GM21390 (cell line): Measurements from ENCODE around the gene NUDC.
A peak's percentile ranks its signal among the peaks of the same experiment; 100 is the strongest.
"Not testable (repeated sequence)": the region's sequence is repeated elsewhere in the genome, so short reads cannot be mapped to it uniquely, and the experiment has no call there.

Source experiments
- ATAC-seq: cut with Tn5 transposase; IDR thresholded peaks from one replicate; pipeline ENCODE4 v1.9.1; 2021; ENCODE audit not compliant: unreplicated experiment

Gene NUDC

DNA sequence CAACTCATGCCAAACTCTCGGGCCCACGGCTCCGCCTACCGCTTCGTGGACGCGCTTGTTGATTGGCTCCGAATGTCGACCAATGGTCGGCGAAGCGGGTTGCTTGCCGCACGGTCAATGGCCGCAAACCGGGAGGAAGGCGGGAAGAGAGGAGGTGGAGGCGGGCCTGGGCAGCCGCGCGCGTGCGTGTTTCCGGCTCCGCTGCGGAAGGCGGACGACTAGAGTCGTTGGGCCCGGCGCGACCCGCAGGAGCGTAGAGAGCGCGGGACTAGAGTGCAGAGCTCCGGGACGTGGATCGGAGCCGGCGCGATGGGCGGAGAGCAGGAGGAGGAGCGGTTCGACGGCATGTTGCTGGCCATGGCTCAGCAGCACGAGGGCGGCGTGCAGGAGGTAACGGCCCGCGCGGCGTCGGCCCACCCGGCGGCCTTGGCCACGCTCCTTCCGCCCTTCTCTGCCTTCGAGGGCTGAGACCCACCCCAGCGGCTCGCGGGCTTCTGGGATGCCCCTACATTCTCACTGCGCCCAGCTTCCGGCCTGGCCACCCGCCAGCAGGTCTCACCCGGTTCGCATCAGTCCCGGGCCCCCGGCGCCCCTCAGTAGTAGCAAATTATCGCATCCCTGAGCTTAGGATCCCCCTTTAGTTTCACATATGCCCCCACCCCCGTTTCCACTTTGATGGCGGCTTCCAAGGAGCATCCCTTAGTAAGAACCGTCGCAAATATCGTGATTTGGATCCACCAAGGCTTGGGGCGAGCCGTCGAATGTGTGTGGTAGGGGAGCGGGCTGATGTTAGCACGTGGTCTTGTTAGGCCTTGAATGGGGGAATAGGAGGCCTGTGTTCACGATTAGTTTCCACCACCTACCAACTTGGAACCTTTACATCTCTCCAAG, at the start of gene NUDC:
Gene NUDC, plus strand, starts transcription at position 204 of the 891 bp plus-strand sequence. Its CDS starts 106 bp downstream, at position 310.
- peak; percentile 94 for ATAC-seq

DNA sequence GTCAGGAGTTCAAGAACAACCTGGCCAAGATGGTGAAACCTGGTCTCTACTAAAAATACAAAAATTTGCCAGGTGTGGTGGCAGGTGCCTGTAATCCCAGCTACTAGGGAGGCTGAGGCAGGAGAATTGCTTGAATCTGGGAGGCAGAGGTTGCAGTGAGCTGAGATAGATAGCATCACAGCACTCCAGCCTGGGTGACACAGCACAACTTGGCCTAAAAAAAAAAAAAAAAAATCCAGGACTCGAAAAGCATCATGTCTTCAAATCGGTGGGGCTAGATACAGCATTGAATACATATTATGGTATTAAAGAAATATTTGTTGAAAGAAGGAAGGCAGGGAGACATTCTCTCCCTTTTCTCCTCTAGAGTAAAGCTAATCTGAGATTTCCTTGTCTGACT, 48.4 kb upstream of the NUDC start:
- not testable (repeated sequence) for ATAC-seq

DNA sequence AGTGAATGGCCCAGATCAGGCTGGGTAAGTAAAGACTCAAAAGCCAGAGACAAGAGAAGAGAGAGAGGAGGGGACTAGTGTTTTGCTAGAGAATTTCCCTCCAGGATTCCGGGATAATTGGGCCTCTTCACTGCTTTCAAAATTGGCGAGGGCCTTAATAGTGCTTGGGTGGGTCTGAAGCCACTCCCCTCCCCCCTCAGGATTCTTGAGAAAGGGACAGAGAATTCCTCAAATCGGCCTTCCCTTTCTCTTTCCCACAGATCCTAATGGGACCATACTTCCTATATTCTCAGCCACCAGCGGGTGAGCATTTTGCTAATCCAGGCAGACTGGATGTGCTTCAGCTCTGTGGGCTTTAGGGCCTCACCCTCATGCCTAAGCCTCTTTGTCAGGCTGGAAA, 46.6 kb upstream of the NUDC start:
- no peak for ATAC-seq

DNA sequence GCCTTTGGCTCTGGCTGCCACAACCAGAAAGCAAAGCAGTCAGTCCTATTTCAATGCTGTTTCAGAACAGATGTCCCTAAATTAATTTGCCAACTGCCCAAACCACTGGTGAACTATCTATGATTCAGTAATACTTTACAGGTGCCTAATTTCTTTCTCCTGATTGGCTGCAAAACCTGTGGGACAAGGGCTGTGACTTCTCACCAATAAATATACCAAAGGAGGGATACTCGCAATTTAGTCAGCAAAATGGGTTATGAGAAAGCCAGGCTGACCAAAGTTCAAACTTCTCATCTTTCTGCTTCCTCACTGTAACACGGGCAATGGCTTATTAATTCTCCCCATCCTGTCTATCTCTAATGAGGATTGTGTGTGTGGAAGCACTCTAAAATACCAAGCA, 44.2 kb upstream of the NUDC start:
- no peak for ATAC-seq

DNA sequence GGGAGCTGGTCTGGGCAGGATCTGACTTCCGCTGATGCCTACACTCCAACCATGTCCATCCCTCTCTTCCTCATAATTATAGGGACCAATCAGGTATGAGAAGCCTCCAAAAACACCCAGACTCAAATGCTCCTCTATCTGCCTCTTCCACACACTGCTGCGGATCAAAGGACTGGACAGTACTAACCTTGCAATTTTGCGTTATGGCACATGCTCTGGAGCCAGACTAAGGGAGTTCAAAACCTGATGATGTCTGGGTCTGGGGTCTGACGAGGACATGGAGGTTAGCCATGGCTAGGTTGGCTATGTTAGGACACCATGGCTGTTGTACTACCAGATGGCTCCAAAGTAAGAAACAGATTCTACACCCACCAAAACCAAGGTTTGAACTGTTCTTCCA, 41.8 kb upstream of the NUDC start:
- no peak for ATAC-seq

DNA sequence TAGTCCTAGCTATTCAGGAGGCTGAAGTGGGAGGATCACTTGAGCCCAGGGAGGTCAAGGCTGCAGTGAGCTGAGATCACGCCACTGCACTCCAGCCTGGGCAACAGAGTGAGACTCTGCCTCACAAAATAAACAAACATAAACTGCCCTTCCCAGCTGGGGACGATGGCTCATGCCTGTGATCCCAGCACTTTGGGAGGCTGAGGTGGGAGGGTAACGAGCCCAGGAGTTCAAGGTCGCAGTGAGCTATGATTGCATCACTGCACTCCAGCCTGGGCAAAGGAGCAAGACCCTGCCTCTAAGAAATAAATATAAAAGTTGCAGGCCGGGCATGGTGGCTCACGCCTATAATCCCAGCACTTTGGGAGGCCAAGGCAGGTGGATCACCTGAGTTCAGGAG, 39.9 kb upstream of the NUDC start:
- ATAC-seq = not testable (repeated sequence)

DNA sequence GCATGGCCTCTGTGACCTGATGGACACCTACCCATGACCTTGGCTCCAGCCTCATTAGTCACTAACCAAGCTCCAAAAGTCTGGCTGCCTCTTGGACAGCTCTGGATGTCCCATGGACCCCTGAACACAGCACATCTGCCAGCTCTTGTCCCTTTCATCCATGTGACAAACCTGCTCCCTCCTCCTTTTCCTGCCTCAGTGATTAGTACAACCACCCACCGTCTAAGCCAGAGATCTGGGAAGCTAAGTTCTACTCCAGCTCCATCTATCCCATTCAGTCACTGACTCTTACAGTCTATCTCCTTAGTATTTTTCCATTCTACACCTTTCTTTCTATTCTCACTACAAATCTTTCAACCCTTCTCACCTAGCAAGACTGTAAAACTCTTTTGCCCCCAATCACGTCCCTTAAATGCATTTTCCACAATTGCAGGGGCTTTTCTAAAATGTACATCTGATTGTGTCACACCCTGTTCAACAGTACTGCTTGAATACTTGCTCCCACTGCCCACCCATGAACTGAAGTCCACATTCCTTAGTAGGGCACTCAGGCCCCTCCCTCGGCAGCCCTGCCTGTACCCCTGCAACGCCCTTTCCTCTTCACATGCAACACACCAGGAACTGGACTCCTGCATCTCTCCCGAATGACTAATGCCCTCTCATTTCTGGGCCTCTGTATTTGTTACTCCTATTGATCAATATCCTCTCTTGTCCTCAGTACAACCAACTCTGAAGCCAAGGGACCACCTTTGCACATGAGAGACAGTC, 38.7 kb upstream of the NUDC start:
- no peak for ATAC-seq

DNA sequence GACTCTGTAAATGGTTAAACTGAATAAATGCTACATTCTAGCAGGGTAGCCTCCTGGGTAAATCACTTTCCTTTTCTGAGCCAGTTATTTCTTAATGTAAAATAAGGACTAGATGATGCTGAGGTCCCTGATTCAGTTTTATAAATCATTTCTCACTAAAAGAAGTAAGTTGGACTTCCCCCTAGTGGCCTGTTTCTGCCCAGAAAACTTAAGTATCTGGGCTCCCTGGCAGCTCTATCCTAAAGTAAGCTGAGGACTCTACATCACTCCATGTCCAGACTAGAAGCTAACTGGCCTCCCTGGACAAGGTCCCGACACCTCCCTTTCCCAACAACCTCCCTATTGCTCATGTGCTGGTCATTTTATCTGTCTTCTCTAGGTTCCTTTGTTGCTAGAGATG, 34.4 kb upstream of the NUDC start:
- no peak for ATAC-seq

DNA sequence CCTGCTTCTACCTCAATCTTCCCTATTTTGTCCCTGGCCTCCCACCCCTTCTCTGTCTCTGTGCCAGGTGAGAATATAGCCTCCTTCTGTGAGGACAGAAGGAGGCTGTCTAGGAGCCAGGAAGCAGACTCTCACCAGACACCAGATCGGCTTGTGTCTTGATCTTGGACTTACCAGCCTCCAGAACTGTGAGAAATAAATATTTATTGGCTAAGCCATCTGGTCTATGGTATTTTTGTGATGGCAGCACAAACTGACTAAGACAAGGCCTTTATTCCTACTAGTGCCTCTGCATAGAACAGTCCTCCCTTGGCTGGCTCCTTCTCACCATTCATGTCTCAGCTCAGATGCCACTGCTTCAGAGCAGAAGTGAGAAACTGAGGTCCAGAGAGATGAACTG, 33.3 kb upstream of the NUDC start:
- no peak for ATAC-seq

DNA sequence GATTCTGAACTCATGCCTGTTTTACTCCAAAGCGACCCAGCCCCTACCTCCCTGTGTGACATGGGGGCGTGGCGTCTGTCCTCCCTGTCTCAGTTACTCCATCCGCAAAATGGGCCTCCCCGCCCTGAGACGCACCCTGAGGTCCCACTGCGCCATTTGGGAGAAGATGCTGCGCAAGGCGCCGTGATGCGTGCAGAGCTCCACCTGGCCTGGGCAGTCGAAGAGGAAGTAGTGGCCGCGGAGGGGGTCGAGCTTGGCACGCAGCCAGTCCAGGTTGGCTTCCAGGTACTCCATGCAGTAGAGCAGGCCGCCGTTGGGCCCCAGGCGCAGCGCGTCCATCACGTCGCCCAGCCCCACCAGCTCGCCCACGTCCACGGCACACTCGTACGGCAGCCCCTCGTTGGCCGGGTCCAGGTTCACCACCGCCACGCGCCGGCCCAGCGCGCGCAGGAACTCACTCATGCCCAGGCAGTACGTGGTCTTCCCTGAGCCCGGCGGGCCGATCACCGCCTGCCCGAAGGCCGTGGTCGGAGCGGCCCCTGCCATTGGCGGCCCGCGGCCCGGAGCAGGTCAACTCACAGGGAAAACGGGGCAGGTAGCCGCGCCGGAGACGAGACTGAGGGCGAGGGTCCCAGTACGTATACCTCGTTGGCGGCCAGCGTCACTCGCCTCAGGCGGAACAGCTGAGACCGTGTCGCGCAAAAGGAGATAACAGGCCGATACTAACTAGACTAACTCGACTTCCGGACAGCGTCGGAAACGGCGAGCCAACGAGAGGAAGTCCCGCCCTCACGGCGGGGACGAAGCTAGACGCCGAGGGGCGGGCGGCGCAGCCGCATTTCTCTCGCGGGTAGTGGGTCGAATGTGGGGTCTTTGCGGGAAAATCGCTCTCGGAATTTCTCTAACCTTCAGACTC, 31.7 kb upstream of the NUDC start, which contains the start of gene GPN2:
Gene GPN2, minus strand, starts transcription at position 733 of the 916 bp plus-strand sequence. Its CDS starts 187 bp downstream, at position 546.
- ATAC-seq = peak; percentile 88

DNA sequence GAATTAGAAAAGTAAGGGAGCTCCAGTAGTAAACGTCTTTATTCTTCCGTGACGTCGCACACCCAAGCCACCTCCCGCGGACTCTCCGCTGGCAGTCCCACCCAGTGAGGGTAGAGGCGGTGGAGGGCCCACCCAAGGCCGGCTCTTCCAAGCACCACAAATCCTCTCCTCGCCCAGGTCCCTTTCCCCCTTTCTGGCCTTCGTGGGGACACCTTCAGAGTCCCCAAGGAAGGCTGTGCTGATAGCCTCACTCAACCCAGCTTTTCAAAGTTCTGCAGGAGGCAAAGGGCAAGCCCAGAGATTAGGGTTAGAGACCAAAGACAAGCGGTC, 31.1 kb upstream of the NUDC start:
- peak; percentile 23 for ATAC-seq

DNA sequence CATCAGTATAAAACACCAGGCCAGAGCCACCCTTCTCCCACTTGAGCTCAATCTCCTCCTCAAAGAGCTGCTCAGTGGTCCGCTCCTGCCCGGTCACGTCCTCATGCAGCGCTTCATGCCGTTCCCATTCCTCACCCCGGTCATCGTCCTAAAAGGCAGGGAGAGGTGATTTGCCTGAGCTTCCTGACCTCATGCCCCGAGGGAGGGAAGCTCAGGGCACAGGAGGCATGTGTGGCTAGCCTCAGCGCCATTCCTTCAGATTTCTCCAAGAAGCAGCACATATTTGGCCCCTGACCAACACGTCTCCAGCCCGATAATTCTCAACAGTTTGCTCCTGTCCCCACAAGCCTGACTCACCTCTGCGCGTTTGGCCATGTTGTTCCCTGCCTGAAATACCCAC, 27.3 kb upstream of the NUDC start:
- ATAC-seq = no peak

DNA sequence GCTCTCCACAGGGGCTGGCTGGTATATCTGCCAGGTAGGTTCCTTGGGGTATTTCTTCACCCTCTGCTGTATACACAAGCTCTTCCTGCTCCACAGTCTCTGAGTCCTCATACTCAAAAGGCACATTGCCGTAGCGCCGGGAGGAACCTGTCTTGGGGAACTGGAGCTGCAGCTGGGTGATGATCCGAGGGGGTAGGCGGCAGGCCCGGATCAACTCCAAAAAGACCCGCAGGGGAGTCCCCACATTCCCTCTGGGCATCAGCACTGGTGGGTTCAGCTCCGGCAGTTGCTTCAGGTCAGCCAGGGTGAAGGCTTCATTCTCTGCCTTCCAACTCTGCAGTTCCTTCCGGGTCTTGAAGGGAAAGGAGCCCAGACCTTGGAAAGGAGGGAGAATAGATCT, 24.2 kb upstream of the NUDC start:
- ATAC-seq = no peak

DNA sequence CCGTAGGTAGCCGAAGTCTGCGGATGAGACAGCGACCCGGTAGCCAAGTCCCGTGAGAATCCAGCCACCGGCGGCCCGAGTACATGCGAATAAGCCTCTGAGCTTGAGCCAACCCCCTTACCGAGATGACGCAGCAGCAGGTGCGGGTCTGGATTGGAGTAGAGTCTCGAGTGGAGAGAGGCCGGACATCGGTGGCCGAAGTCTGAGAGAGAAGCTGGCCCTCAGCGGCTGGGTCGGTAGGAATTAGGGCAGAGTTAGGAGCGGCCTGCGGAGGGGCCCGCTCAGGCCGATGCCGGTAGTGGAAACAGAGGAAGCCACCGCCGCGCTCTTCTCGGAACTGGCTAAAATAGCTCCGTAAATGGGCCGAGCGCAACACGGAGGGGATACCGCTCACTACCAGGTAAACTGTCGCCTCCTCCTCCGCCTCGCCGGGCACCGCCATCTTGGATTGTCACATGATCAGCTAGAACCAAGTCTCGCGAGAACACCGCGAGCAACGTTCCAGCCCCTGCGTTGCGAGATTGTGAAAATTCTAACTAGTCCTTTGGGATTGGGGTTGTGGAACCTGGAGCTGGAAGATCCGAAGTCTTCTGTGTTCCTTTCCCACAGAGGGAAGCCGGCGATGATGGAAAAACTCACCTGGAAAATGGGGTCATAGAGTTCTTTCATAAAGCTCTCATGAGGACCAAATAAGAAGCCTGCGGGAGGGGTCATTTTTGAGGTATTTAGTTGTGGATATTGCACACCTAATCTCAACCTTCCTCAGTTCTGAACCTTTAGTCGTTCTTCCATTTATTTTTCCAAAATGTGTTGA, 21.3 kb upstream of the NUDC start, which contains the start of gene GPATCH3:
Gene GPATCH3, minus strand, starts transcription at position 467 of the 814 bp plus-strand sequence. Its CDS starts 25 bp downstream, at position 442.
- ATAC-seq = peak; percentile 77

DNA sequence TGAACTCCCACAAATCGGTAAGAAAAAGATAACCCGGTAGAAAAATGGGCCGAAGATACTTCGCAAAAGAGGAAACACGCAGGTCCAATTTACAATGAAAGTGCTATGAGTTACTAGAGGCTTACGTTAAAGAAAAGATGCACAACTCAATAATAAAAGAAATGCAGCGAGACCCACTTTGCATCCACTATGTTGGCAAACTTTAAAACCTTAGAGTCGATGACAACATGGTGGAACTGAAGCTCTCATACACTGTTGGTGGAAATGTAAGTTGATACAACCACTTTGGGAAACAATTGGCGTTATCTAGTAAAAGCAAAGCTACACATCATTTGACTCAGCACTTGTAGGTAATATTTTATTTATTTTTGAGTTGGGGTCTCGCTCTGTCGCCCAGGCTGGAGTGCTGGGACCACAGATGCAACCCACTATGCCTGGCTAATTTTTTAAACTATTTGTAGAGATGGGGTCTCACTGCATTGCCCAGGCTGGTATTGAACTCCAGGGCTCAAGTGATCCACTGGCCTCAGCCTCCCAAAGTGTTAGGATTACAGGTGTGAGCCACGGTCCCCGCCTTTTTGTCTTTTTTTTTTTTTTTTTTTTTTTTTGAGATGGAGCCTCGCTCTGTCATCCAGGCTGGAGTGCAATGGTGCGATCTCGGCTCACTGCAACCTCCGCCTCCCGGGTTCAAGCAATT, 20.6 kb upstream of the NUDC start:
- ATAC-seq = no peak

DNA sequence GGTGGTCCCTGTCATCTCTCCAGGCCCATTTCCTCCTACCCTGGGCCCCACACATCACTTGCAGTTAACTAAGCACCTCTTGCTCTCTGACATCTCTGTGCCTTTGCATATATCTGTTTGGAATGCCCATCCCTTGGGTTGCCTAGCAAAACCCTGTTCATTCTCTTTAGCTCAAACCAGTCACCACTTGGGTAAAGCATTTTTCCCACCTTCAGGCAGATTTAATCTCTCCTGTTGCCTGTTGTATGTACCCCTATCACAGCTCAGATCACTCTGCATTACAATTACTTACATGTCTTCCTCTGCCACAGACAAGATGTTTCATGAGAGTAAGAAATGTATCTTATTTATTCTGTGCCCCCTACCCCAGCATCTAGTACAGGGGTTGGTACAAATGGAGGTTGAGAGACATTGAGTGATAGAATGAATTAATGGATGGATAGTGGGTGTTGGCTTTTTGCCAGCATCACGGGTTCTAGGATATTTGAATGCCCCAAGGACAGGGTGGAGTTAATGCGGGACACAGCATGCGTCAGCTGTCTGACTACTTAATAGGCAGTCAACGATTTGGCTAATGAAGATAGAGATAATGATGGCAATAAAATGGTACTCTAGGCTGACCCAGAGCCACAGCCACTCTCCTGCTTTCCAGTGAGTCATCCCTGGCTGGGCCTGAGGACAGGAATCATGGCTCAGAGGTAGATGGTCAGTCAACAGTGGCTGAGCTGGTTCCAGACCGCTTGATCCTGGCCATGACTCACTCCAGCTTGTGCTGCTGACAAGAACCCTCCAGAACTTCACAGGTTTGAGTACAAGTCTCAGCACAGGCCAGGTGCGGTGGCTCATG, 14.2 kb upstream of the NUDC start:
- no peak for ATAC-seq

DNA sequence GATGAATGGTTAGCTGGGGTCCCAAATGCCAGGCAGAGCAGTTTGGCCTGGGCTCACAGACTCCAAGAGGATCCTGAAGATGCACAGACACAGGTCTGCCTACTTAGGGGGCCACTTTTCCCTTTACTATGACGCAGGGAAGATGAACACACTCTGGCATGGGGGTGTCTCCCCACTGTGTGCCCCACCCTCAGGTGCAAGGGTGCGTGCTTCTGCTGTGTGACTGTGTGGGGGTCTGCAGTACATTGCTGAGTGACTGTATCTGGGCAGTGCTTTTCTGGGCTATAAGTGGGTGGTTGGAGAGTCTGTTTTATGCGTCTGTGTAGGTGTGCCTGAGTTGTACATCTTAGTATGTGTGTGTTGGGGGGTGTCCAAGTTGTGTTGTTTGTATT, 11.6 kb upstream of the NUDC start:
- ATAC-seq = no peak

DNA sequence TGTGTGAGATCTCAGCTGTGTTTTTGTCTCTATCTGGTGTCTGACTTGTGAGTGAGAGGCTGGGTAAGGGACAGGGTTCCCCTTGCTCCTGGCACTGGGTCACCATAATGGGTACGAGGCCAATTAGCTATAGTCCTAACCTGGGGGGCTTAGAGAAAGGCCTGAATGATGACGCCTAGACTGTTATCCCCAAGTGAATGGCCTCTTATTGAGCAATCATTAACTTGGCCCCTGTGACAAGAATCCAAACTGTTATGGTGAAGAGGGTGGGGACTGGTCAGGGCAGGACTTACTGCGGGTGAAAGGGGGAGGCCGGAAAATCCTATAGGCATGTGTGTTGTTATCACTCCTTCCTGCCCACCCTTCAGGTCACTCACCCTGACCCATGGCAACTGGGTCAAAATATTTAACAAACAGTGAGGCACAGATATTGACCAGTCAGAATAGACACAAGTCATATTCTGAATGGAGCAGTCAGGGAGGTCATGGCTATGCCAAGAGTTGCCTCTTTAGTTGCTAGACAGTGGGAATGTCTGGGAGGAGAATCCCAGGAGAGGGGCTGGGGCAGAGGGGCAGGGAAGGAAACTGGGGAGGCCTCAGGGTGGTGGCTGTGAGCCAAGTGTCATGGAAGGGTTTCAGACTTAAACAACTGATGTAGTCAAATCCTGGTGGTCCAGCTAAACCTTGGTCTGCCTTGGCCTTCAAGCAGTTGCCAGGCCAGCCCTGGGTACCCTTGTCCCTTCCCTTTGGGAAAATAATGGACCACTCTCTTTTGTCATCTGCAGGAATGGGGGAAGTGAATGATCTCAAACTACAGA, 11.0 kb upstream of the NUDC start:
- no peak for ATAC-seq
